GM12878 (cell line): ENCODE data around the gene DAZAP2. TPM values are rescaled to one million over a fixed set of nuclear protein-coding genes. Genes with fewer than 3 reads are reported as not detected.
A peak's percentile ranks its signal among the peaks of the same experiment; 100 is the strongest.

Experiments
- ATAC-seq: fragments of 200-7000 bp; cut with Tn5 transposase; 3 replicates; pipeline ENCODE4 v1.9.1; 2020; ENCODE audit warnings: mild to moderate bottlenecking, moderate library complexity
- BruUV-seq: library from RNA; stranded (reverse); fragments of 400-500 nt; replicated peaks from 2 replicates; lab custom pipeline; 2021; lab: Mats Ljungman, UMichigan
- CTCF ChIA-PET: fragments of 300-600 bp; sonication (Branson Sonifier 250); formaldehyde crosslinking; extraction: SDS; loops from one replicate; lab custom pipeline; 2021; ENCODE audit warnings: inconsistent platforms; lab: Yijun Ruan, JAX
- POLR2A ChIA-PET: fragments of 350-600 bp; formaldehyde crosslinking; extraction: SDS; loops from one replicate; lab custom pipeline; 2021; ENCODE audit warnings: inconsistent platforms; lab: Charles Lee
- RAD21 ChIA-PET: fragments of 300-600 bp; sonication (Branson Sonifier 250); formaldehyde crosslinking; loops from one replicate; lab custom pipeline; 2023; ENCODE audit warnings: antibody characterized with exemption; ENCODE audit not compliant: unreplicated experiment; lab: Charles Lee
- SMC1A ChIA-PET: fragments of 300-600 bp; sonication (Branson Sonifier 250); formaldehyde crosslinking; loops from one replicate; lab custom pipeline; 2023; ENCODE audit not compliant: unreplicated experiment, uncharacterized antibody; lab: Charles Lee
- DNase-seq: peaks from one replicate; pipeline ENCODE4 v3.0.0-alpha.2; 2011; ENCODE audit warnings: low read depth, low spot score
- FAIRE-seq: peaks from 3 replicates; lab custom pipeline; 2011; peaks lifted over from hg19 to GRCh38; lab: Jason Lieb, UNC
- H2AFZ ChIP-seq: 2 replicates; pipeline ENCODE4 v1.6.0; 2011; ENCODE audit warnings: low read depth, low read length, control low read depth; ENCODE audit not compliant: control insufficient read depth
- H3K27ac ChIP-seq: 2 replicates; pipeline ENCODE4 v1.5.1; 2011; ENCODE audit warnings: control low read depth; ENCODE audit not compliant: control insufficient read depth, insufficient read depth
- H3K27me3 ChIP-seq, 2 experiments: replicated peaks in 1 of 2; 2 replicates each; pipeline versions ENCODE4 v1.6.0 to v1.6.1; 2011; ENCODE audit warnings: low read length in 1 of 2; ENCODE audit not compliant: control insufficient read depth in 2 of 2, insufficient read depth in 2 of 2
- H3K36me3 ChIP-seq, 2 experiments: 2 replicates each; pipeline ENCODE4 v1.5.1; 2011; ENCODE audit warnings: low read length in 1 of 2; ENCODE audit not compliant: control insufficient read depth in 2 of 2, insufficient read depth in 2 of 2
- H3K4me1 ChIP-seq: 2 replicates; pipeline ENCODE4 v1.6.1; 2011; ENCODE audit warnings: mild to moderate bottlenecking, low read length, moderate library complexity, mixed read lengths; ENCODE audit not compliant: control insufficient read depth, insufficient read depth
- H3K4me2 ChIP-seq: 2 replicates; pipeline ENCODE4 v1.6.0; 2011; ENCODE audit warnings: control low read depth; ENCODE audit not compliant: control insufficient read depth, insufficient read depth
- H3K4me3 ChIP-seq: fragments of 200-600 bp; sonication (generic); 2 replicates; pipeline ENCODE4 v1.5.1; 2016
- H3K79me2 ChIP-seq: 2 replicates; pipeline ENCODE4 v1.6.0; 2011; ENCODE audit warnings: low read length; ENCODE audit not compliant: control insufficient read depth, insufficient read depth
- H3K9ac ChIP-seq: 2 replicates; pipeline ENCODE4 v1.8.0; 2011; ENCODE audit warnings: low read length, control low read depth, mixed read lengths; ENCODE audit not compliant: control insufficient read depth, insufficient read depth
- H3K9me3 ChIP-seq: replicated peaks from 3 replicates; pipeline ENCODE4 v1.5.1; 2011; ENCODE audit warnings: mild to moderate bottlenecking, low read length; ENCODE audit not compliant: control insufficient read depth, insufficient read depth
- H4K20me1 ChIP-seq: 2 replicates; pipeline ENCODE4 v1.6.0; 2011; ENCODE audit not compliant: control insufficient read depth, insufficient read depth
- CHD1 ChIP-seq: IDR thresholded peaks from 2 replicates; pipeline ENCODE4 v1.6.1; 2012; ENCODE audit warnings: low read depth, low read length, improper control_type of control experiment
- CHD2 ChIP-seq: IDR thresholded peaks from 2 replicates; pipeline ENCODE4 v1.6.1; 2011; ENCODE audit warnings: low read depth, low read length, improper control_type of control experiment, borderline replicate concordance
- E2F4 ChIP-seq: IDR thresholded peaks from 2 replicates; pipeline ENCODE4 v1.6.1; 2012; ENCODE audit warnings: low read depth, low read length, improper control_type of control experiment
- FOXK2 ChIP-seq: fragments of 450-650 bp; IDR thresholded peaks from 2 replicates; pipeline ENCODE4 v1.6.1; 2017; ENCODE audit warnings: mild to moderate bottlenecking, moderate library complexity
- HCFC1 ChIP-seq: fragments of 150-350 bp; IDR thresholded peaks from 2 replicates; pipeline ENCODE4 v1.6.1; 2014; ENCODE audit warnings: low read length
- IKZF2 ChIP-seq, 2 experiments: fragments of 450-650 bp; IDR thresholded peaks; 2 replicates each; pipeline ENCODE4 v1.6.1; 2017; ENCODE audit warnings: mild to moderate bottlenecking in 2 of 2, moderate library complexity in 2 of 2
- KAT2A ChIP-seq: conservative IDR thresholded peaks from 2 replicates; pipeline ENCODE4 v1.6.1; 2011; ENCODE audit warnings: low read depth, low read length; ENCODE audit not compliant: control insufficient read depth
- MEF2B ChIP-seq: fragments of 450-650 bp; IDR thresholded peaks from 2 replicates; pipeline ENCODE4 v1.6.1; 2018; ENCODE audit warnings: mild to moderate bottlenecking, moderate library complexity; ENCODE audit not compliant: partially characterized antibody, poor library complexity, severe bottlenecking
- NFXL1 ChIP-seq: fragments of 450-650 bp; IDR thresholded peaks from 2 replicates; pipeline ENCODE4 v1.6.1; 2017; ENCODE audit warnings: antibody characterized with exemption, mild to moderate bottlenecking, borderline replicate concordance
- RFX5 ChIP-seq: IDR thresholded peaks from 2 replicates; pipeline ENCODE4 v1.6.1; 2011; ENCODE audit warnings: low read depth, low read length, improper control_type of control experiment
- SIN3A ChIP-seq: IDR thresholded peaks from 2 replicates; pipeline ENCODE4 v1.6.1; 2012; ENCODE audit warnings: low read depth, low read length, improper control_type of control experiment
- SPI1 ChIP-seq: IDR thresholded peaks from 2 replicates; pipeline ENCODE4 v1.6.1; 2011; ENCODE audit warnings: low read depth, mild to moderate bottlenecking, low read length, moderate library complexity, borderline replicate concordance; ENCODE audit not compliant: insufficient read depth
- SRF ChIP-seq, 2 experiments: IDR thresholded peaks; 2 replicates each; pipeline ENCODE4 v1.6.1; 2011; ENCODE audit warnings: low read depth in 2 of 2, low read length in 2 of 2, mild to moderate bottlenecking in 1 of 2, moderate library complexity in 1 of 2
- STAT1 ChIP-seq: fragments of 450-650 bp; conservative IDR thresholded peaks from 2 replicates; pipeline ENCODE4 v1.6.1; 2014; ENCODE audit warnings: antibody characterized with exemption, mild to moderate bottlenecking
- SUPT20H ChIP-seq: IDR thresholded peaks from 2 replicates; pipeline ENCODE4 v1.6.1; 2011; ENCODE audit warnings: low read depth, mild to moderate bottlenecking, low read length, moderate library complexity, borderline replicate concordance; ENCODE audit not compliant: control insufficient read depth
- ZNF24 ChIP-seq: fragments of 450-650 bp; IDR thresholded peaks from 2 replicates; pipeline ENCODE4 v1.6.1; 2017; ENCODE audit warnings: antibody characterized with exemption, mild to moderate bottlenecking
- WGBS: methylation state at CpG from one replicate; pipeline ENCODE4 v1.1.6; 2016; ENCODE audit warnings: low lambda C conversion rate; ENCODE audit not compliant: insufficient replicate concordance, insufficient coverage; ENCODE audit errors: missing lambda C conversion rate; 5-methylcytosine and 5-hydroxymethylcytosine counted together
- in situ Hi-C: fragments of 300-500 bp; cut with MboI; formaldehyde crosslinking; loops from 9 replicates; pipeline ENCODE4 v1.14.3; 2018; ENCODE audit warnings: mixed read lengths
- intact Hi-C: fragments of 100-400 bp; cut with micrococcal nuclease; formaldehyde crosslinking; loops from one replicate; pipeline ENCODE4 v1.14.2; 2022; ENCODE audit not compliant: unreplicated experiment
- polyA plus RNA-seq, 11 experiments: library from polyadenylated mRNA; depleted of rRNA in 4 of 11; unstranded in 6 of 11; stranded (reverse) in 5 of 11; fragments of >200 nt; fragmentation: Nextera tagmentation in 4 of 11; fragmentation: Illumina TruSeq in 1 of 11; extraction: Ambion mirVana in 4 of 11; extraction: Trizol in 1 of 11; gene quantifications; 1 replicate in 1 of 11; 2 replicates in 10 of 11; pipeline versions ENCODE4 v1.2.1 to v1.2.3, GENCODE V29; 2011 to 2016; ENCODE audit warnings: inconsistent platforms in 2 of 11, missing spikeins in 2 of 11, low read depth in 1 of 11
- total RNA-seq, 4 experiments: library from RNA; depleted of rRNA in 3 of 4; stranded (reverse); fragments of >200 nt in 3 of 4; fragmentation: Illumina TruSeq in 1 of 4; extraction: Trizol in 1 of 4; gene quantifications; 2 replicates each; pipeline versions ENCODE4 v1.2.1 to v1.2.3, GENCODE V29; 2013 to 2021

The DAZAP2 gene
- total and polyA plus RNA-seq, 10 of the 15 experiments (the other 5 are each of a cell fraction or from before 2014, with no cell fraction given) = 71.0 to 267 (median 158) TPM

- no peak for TF ChIP-seq HCFC1
- no peak for TF ChIP-seq STAT1
- TF ChIP-seq KAT2A = no peak
- TF ChIP-seq SIN3A = no peak
- no peak for TF ChIP-seq FOXK2
- no peak for TF ChIP-seq RFX5
- TF ChIP-seq SPI1 = peak; percentile 72
- TF ChIP-seq SUPT20H = no peak
- TF ChIP-seq E2F4 = peak; percentile 40; the same call in 1 of the 2 replicates
These were observed 31.7 kb downstream of the DAZAP2 start, which contains the start of gene SMAGP (continued) for GRCh38 chr12:51270067-51270950.

- Histone ChIP-seq H3K36me3 (no peaks in the 10 kb centered on the region), H3K27me3 (peaks cover 1 to 6% of the 10 kb centered on the region in 2 experiments; a peak in 2 of 4 replicates), H3K9me3 (no peaks in the 10 kb centered on the region), H3K27ac (no peak overlapping the region)
- intact Hi-C loops = loop anchor here (10.0 kb wide), 1 partner anchor 254 kb away; no protein-coding TSS in a partner anchor
- DNase-seq = no peak
- CTCF ChIA-PET = interaction anchor here (0.8 to 6.1 kb wide), 7 partner anchors 9 to 249 kb away, joined by 3 to 92 read pairs (median 4); partner anchors contain the start of gene DAZAP2
- BruUV-seq = no TSS peak
- RAD21 ChIA-PET = interaction anchor here (1.0 to 2.6 kb wide), 4 partner anchors 10 to 251 kb away, joined by 3 to 49 read pairs (median 3); no protein-coding TSS in a partner anchor
- TF ChIP-seq SPI1 (no peak), IKZF2 (IDR thresholded peaks at IDR 0.05) (no peak), NFXL1 (no peak), KAT2A (no peak), MEF2B (no peak), CHD1 (no peak), ZNF24 (no peak), SRF (IDR thresholded peaks at IDR 0.05; ENCODE audit: low read depth in 2 of 2, low read length in 2 of 2) (no peak), CHD2 (no peak)
- TF ChIP-seq, all 136 proteins: peak for 0
- SMC1A ChIA-PET = interaction anchor here (0.6 to 6.9 kb wide), 8 partner anchors 19 to 763 kb away, joined by 3 to 67 read pairs (median 5); no protein-coding TSS in a partner anchor
- POLR2A ChIA-PET = interaction anchor here (0.6 to 0.7 kb wide), 3 partner anchors 56 to 241 kb away, joined by 3 to 4 read pairs (median 3); no protein-coding TSS in a partner anchor
- 42% methylated on average over 9 of the region's 9 CpGs for WGBS
- Histone ChIP-seq H2AFZ (no peak overlapping the region; the same call in 1 of the 2 replicates), H4K20me1 (no peaks in the 10 kb centered on the region), H3K4me2 (peak overlapping the region; percentile 100), H3K4me3 (peak overlapping the region; percentile 65), H3K79me2 (no peaks in the 10 kb centered on the region), H3K4me1 (peaks cover 6% of the 10 kb centered on the region), H3K9ac (no peak overlapping the region)
- ATAC-seq (no peak), FAIRE-seq (no peak)
- in situ Hi-C loops = no loop called here
These were observed 32.4 kb downstream of the DAZAP2 start for GRCh38 chr12:51270951-51271518.
